HepG2 (cell line): ENCODE data around the gene FGF3.

ENCODE experiments used
- CBX2 ChIP-seq, 2 experiments: fragments of 200-600 bp in 1 of 2; sonication (generic); formaldehyde crosslinking in 1 of 2; IDR thresholded peaks; 2 replicates each; pipeline versions ENCODE4 v1.7.0 to v1.8.1; 2018 to 2022; ENCODE audit warnings: low read depth in 2 of 2, low read length in 1 of 2, mild to moderate bottlenecking in 1 of 2, missing genetic modification reagents in 1 of 2
- CREB3 ChIP-seq: sonication (generic); formaldehyde crosslinking; IDR thresholded peaks from 2 replicates; pipeline ENCODE4 v1.5.0; 2020; ENCODE audit warnings: missing genetic modification reagents
- EZH2 ChIP-seq: conservative IDR thresholded peaks from 2 replicates; pipeline ENCODE4 v1.6.1; 2012; ENCODE audit warnings: mild to moderate bottlenecking, low read depth, low read length, moderate library complexity
- GABPB1 ChIP-seq: IDR thresholded peaks from 2 replicates; pipeline ENCODE4 v1.6.1; 2016; ENCODE audit warnings: mild to moderate bottlenecking, missing genetic modification reagents, moderate library complexity, missing compliant biosample characterization
- GTF2F1 ChIP-seq: fragments of 150-350 bp; IDR thresholded peaks from 2 replicates; pipeline ENCODE4 v1.6.1; 2014; ENCODE audit warnings: low read length
- POLR2A ChIP-seq, 2 experiments: IDR thresholded peaks; 2 replicates each; pipeline ENCODE4 v1.6.1; 2011; ENCODE audit warnings: low read depth in 2 of 2, low read length in 2 of 2, mild to moderate bottlenecking in 1 of 2, moderate library complexity in 1 of 2; ENCODE audit not compliant: insufficient read depth in 1 of 2
- SUZ12 ChIP-seq: fragments of 150-350 bp; IDR thresholded peaks from 2 replicates; pipeline ENCODE4 v1.6.1; 2014; ENCODE audit warnings: low read depth, low read length
- TCF12 ChIP-seq, 2 experiments: fragments of 450-650 bp in 1 of 2; sonication (generic) in 1 of 2; formaldehyde crosslinking in 1 of 2; IDR thresholded peaks; 2 replicates each; pipeline versions ENCODE4 v1.6.1 to v1.8.0; 2017 to 2022; ENCODE audit warnings: antibody characterized with exemption in 1 of 2, mild to moderate bottlenecking in 1 of 2, missing genetic modification reagents in 1 of 2, moderate library complexity in 1 of 2
- ZFX ChIP-seq: sonication (generic); formaldehyde crosslinking; IDR thresholded peaks from 2 replicates; pipeline ENCODE4 v1.4.0; 2020; ENCODE audit warnings: mild to moderate bottlenecking, low read depth, missing genetic modification reagents, moderate library complexity
- ZMYM2 ChIP-seq: sonication (generic); formaldehyde crosslinking; IDR thresholded peaks from 2 replicates; pipeline ENCODE4 v1.8.0; 2022; ENCODE audit warnings: mild to moderate bottlenecking, missing genetic modification reagents

- TF ChIP-seq SUZ12: no peak
- TF ChIP-seq GTF2F1: no peak
- TF ChIP-seq POLR2A (IDR thresholded peaks at IDR 0.05; ENCODE audit: insufficient read depth in 1 of 2, low read depth in 2 of 2, low read length in 2 of 2): no peak
- TF ChIP-seq TCF12 (IDR thresholded peaks at IDR 0.05): no peak
- TF ChIP-seq TCF12 (CRISPR knock-in tag; IDR thresholded peaks at IDR 0.05): no peak
- no peak for TF ChIP-seq ZFX (CRISPR knock-in tag)
- TF ChIP-seq CBX2 (IDR thresholded peaks at IDR 0.05; ENCODE audit: low read depth, low read length): no peak
- TF ChIP-seq CBX2 (CRISPR knock-in tag; IDR thresholded peaks at IDR 0.05; ENCODE audit: low read depth): no peak
- TF ChIP-seq CREB3 (CRISPR knock-in tag): no peak
- no peak for TF ChIP-seq EZH2
- TF ChIP-seq ZMYM2: no peak
- no peak for TF ChIP-seq GABPB1
Measured at GRCh38 chr11:69825941-69826340, 6.7 kb upstream of the FGF3 start.
